Measurements from ENCODE around the gene SIRT1.

DNA sequence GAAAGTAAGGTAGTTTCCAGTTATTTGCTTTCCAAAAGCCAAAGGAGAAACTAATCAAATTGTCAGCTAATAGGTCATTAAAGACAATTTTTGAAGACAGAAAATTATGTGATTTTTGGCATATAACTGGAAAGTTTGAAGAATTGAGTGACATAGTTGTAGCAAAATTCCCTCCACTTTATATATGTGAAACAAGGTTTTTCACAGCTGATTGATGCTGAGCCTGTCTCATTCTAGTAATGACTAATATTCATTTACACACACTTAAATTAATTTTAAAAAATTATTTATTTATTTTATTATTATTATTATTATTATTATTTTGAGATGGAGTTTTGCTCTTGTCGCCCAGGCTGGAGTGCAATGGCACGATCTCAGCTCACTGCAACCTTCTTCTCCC lies 16.3 kb upstream of the SIRT1 start:
- TF ChIP-seq EP300 (IDR thresholded peaks at IDR 0.05) (no peak), POLR2AphosphoS5 (IDR thresholded peaks at IDR 0.05) (no peak), POLR2A (IDR thresholded peaks at IDR 0.05) (no peak), CTCF (IDR thresholded peaks at IDR 0.05) (no peak)
